Transverse colon (tissue), 4 donors: ENCODE measurements around the gene KDF1. TPM values are rescaled to one million over a fixed set of nuclear protein-coding genes. Genes with fewer than 3 reads are reported as not detected.

Experiments
- DNase-seq: peaks from one replicate; pipeline ENCODE4 v3.0.0-alpha.2; 2019
- H3K27ac ChIP-seq, 4 donors: fragments of 200-600 bp; sonication (generic); 2 replicates each; pipeline ENCODE4 v1.5.1; 2016 to 2018; ENCODE audit warnings: inconsistent platforms in 4 of 4
- H3K27me3 ChIP-seq: fragments of 200-600 bp; sonication (generic); 2 replicates; pipeline ENCODE4 v1.5.1; 2017; ENCODE audit warnings: inconsistent platforms
- H3K36me3 ChIP-seq, 4 donors: fragments of 200-600 bp; sonication (generic); 2 replicates each; pipeline ENCODE4 v1.5.1; 2017 to 2019; ENCODE audit warnings: inconsistent platforms in 4 of 4
- H3K4me1 ChIP-seq, 4 donors: fragments of 200-600 bp; sonication (generic); 2 replicates each; pipeline ENCODE4 v1.5.1; 2017 to 2020; ENCODE audit warnings: inconsistent platforms in 4 of 4
- H3K4me3 ChIP-seq, 4 donors: fragments of 200-600 bp; sonication (generic); 1 replicate in 1 of 4; 2 replicates in 3 of 4; pipeline versions ENCODE4 v1.5.1 to v1.6.1; 2017 to 2019; ENCODE audit warnings: inconsistent platforms in 4 of 4
- H3K9me3 ChIP-seq, 2 donors: fragments of 200-600 bp; sonication (generic); 2 replicates each; pipeline ENCODE4 v1.5.1; 2017 to 2019; ENCODE audit warnings: inconsistent platforms in 2 of 2
- CTCF ChIP-seq, 5 experiments: fragments of 200-600 bp in 3 of 5; fragments of 450-650 bp in 2 of 5; sonication (generic) in 3 of 5; IDR thresholded peaks; 1 replicate in 2 of 5; 2 replicates in 3 of 5; pipeline ENCODE4 v1.5.1; 2016 to 2017; ENCODE audit warnings: antibody characterized with exemption in 5 of 5, inconsistent platforms in 3 of 5, mild to moderate bottlenecking in 2 of 5, moderate library complexity in 1 of 5
- EP300 ChIP-seq: sonication (generic); formaldehyde crosslinking; IDR thresholded peaks from one replicate; pipeline ENCODE4 v1.6.1; 2017; ENCODE audit warnings: antibody characterized with exemption, low read depth
- POLR2A ChIP-seq: fragments of 450-650 bp; IDR thresholded peaks from one replicate; pipeline ENCODE4 v1.6.1; 2016; ENCODE audit warnings: antibody characterized with exemption, mild to moderate bottlenecking, moderate library complexity
- POLR2AphosphoS5 ChIP-seq, 3 donors: sonication (generic); formaldehyde crosslinking; IDR thresholded peaks; one replicate each; pipeline ENCODE4 v1.6.1; 2016; ENCODE audit warnings: antibody characterized with exemption in 3 of 3
- WGBS, 2 donors: methylation state at CpG; one replicate each; pipeline ENCODE4 v1.1.5; 2018; ENCODE audit warnings: low coverage in 1 of 2; 5-methylcytosine and 5-hydroxymethylcytosine counted together
- in situ Hi-C, 4 donors: fragments of 200-750 bp; cut with MboI; loops; one replicate each; pipeline versions ENCODE4 v1.15.0 to v1.15.1; 2017; ENCODE audit warnings: low sequenced_read_pairs in 3 of 4, low pct_ligation_motif_present in 1 of 4, low pct_unique_long_range_greater_than_20kb in 1 of 4
- intact Hi-C: fragments of 100-400 bp; cut with DNase I; formaldehyde crosslinking; loops from one replicate; pipeline ENCODE4 v1.15.1; 2023; ENCODE audit warnings: low total_unique reads
- total RNA-seq, 4 donors: library from RNA; depleted of rRNA; stranded (reverse); fragments of >200 nt; gene quantifications; one replicate each; pipeline ENCODE4 v1.1.0, GENCODE V29; 2016

Gene KDF1
- total RNA-seq, 4 donors from 2014 or later: 11.6 to 36.2 (median 29.8) TPM

DNA sequence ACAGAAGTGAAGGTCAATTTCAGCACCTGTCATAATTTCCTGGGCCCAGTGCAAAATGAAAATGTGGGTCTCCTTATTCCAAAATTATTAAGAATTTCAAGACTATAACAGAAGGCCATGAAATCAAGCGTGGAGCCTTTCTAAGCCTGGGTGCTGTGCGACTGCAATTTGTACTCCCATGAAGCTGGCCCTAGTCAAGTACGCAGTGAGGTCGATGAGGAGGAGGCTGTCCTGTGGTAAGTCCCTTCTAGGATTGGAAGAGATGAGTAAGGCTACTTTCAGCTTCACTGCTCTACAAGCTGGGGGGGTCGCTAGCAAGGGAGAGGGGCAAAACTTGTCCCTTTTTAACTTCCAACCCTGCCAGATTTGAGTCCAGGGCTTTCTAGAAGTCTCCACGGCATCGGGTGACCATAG lies 39.1 kb downstream of the KDF1 start:
- Histone ChIP-seq H3K4me3 (peak overlapping the region in 3 of 4 donors; percentile 74 to 98 (median 77)), H3K36me3 (peaks cover 0 to 13% (median 8%) of the 10 kb centered on the region in 4 donors), H3K9me3 (no peaks in the 10 kb centered on the region), H3K27ac (peak overlapping the region; percentile 85 to 94 (median 92)), H3K4me1 (peaks cover 8 to 23% (median 20%) of the 10 kb centered on the region in 4 donors), H3K27me3 (no peaks in the 10 kb centered on the region)
- no peak for DNase-seq
- intact Hi-C loops: no loop called here
- no peak for TF ChIP-seq CTCF (IDR thresholded peaks at IDR 0.05)
- no peak for TF ChIP-seq EP300
- no peak for TF ChIP-seq POLR2AphosphoS5 (IDR thresholded peaks at IDR 0.05)
- TF ChIP-seq POLR2A: no peak
- 0 to 18% methylated on average over 1 to 7 of the region's 7 CpGs for WGBS, 2 donors
- in situ Hi-C loops: no loop called here

- no peak overlapping the region for H3K4me3 ChIP-seq
- H3K9me3 ChIP-seq: no peaks in the 10 kb centered on the region
- H3K27me3 ChIP-seq: no peaks in the 10 kb centered on the region
- in situ Hi-C loops: no loop called here
- intact Hi-C loops: no loop called here
- peaks cover 0 to 27% (median 24%) of the 10 kb centered on the region in 4 donors for H3K4me1 ChIP-seq
- H3K27ac ChIP-seq: peak overlapping the region; percentile 78 to 90 (median 82)
- DNase-seq: no peak
- no peaks in the 10 kb centered on the region for H3K36me3 ChIP-seq
- WGBS, 2 donors: 40 to 47% methylated on average over 1 to 5 of the region's 5 CpGs
- TF ChIP-seq EP300: no peak
- no peak for TF ChIP-seq POLR2AphosphoS5 (IDR thresholded peaks at IDR 0.05)
- no peak for TF ChIP-seq POLR2A
- TF ChIP-seq CTCF (IDR thresholded peaks at IDR 0.05): no peak
Measured at GRCh38 chr1:26915204-26915842, 44.9 kb downstream of the KDF1 start.

- in situ Hi-C loops: no loop called here
- TF ChIP-seq EP300: no peak
- TF ChIP-seq CTCF (IDR thresholded peaks at IDR 0.05): no peak
- peak; percentile 33 for TF ChIP-seq POLR2A
- peak; percentile 12 to 57 (median 46) for TF ChIP-seq POLR2AphosphoS5 (IDR thresholded peaks at IDR 0.05)
- Histone ChIP-seq H3K36me3 (no peaks in the 10 kb centered on the region), H3K4me3 (no peak within 1 kb of the TSS), H3K27me3 (no peaks in the 10 kb centered on the region), H3K4me1 (peaks cover 0 to 32% (median 26%) of the 10 kb centered on the region in 4 donors), H3K27ac (peak within 1 kb of the TSS; percentile 78 to 90 (median 82)), H3K9me3 (no peaks in the 10 kb centered on the region)
- DNase-seq: peak; percentile 82
- whole genome bisulfite sequencing, 2 donors: 67 to 80% methylated on average over 4 to 15 of the region's 16 CpGs
- intact Hi-C loops: no loop called here
Measured at GRCh38 chr1:26913754-26914619, 46.3 kb downstream of the KDF1 start, which contains the start of gene NR0B2. Gene NR0B2 (minus strand): TSS chr1:26913975. CDS start chr1:26913940, 35 bp downstream.

DNA sequence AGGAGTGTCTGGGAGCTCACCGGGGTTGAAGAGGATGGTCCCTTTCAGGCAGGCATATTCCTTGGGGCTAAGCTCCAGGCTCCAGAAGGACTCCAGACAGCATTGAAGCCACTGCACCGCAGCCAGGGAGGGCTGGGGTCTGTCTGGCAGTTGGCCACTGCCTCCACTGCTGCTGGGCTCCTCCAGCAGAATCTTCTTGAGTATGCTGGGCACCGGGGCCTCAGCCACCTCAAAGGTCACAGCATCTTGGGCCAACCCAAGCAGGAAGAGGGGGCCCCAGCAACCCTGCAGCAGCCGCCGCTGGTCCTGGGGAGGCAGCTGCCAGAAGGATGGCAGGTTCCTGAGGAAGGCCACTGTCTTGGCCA lies 46.9 kb downstream of the KDF1 start:
- H3K4me1 ChIP-seq: peaks cover 0 to 32% (median 26%) of the 10 kb centered on the region in 4 donors
- intact Hi-C loops: no loop called here

More for the DNA sequence above, 46.9 kb downstream of the KDF1 start:
- TF ChIP-seq POLR2AphosphoS5 (IDR thresholded peaks at IDR 0.05) (no peak), EP300 (no peak), CTCF (IDR thresholded peaks at IDR 0.05) (no peak), POLR2A (no peak)
- 67 to 70% methylated on average over 1 to 4 of the region's 5 CpGs for WGBS, 2 donors
- in situ Hi-C loops: no loop called here
- Histone ChIP-seq H3K4me3 (no peak overlapping the region), H3K36me3 (no peaks in the 10 kb centered on the region), H3K9me3 (no peaks in the 10 kb centered on the region), H3K27me3 (no peaks in the 10 kb centered on the region), H3K27ac (peak overlapping the region; percentile 78 to 90 (median 82))
- no peak for DNase-seq
